Fibroblast of the conjunctiva (primary cell): ENCODE measurements around the gene STK24.

Source experiments
- DNase-seq: peaks from one replicate; pipeline ENCODE4 v3.0.0-alpha.2; 2010; ENCODE audit warnings: low read depth

STK24 gene

GRCh38 chr13:98406427-98406826 is 170.5 kb downstream of the STK24 start:
- no peak for DNase-seq

GRCh38 chr13:98405690-98406344 is 171.1 kb downstream of the STK24 start:
- DNase-seq: no peak

- no peak for DNase-seq
These were observed 171.8 kb downstream of the STK24 start for GRCh38 chr13:98405107-98405571.

GRCh38 chr13:98403076-98403475 is 173.8 kb downstream of the STK24 start:
- DNase-seq: no peak

- no peak for DNase-seq
These were observed 175.0 kb downstream of the STK24 start for GRCh38 chr13:98401934-98402333.

GRCh38 chr13:98399756-98400155 is 177.2 kb downstream of the STK24 start:
- DNase-seq: no peak

- no peak for DNase-seq
These were observed 178.3 kb downstream of the STK24 start for GRCh38 chr13:98398581-98398980.

GRCh38 chr13:98397861-98398260 is 179.0 kb downstream of the STK24 start:
- DNase-seq: no peak

- no peak for DNase-seq
These were observed 179.7 kb downstream of the STK24 start for GRCh38 chr13:98397221-98397620.

GRCh38 chr13:98396071-98396710 is 180.7 kb downstream of the STK24 start:
- DNase-seq: no peak
